Stimulated activated CD4-positive, alpha-beta T cell treated with anti-CD3 and anti-CD28 coated beads, Interleukin-2, amount 100 ng/mL, for 4 hours (primary cell): ENCODE data around the gene DEAF1.
A peak's percentile ranks its signal among the peaks of the same experiment; 100 is the strongest.

Source experiments
- DNase-seq: peaks from one replicate; pipeline ENCODE4 v3.0.0-alpha.2; 2020; ENCODE audit warnings: low read depth

DEAF1 gene

GRCh38 chr11:624705-625635 lies 70.1 kb downstream of the DEAF1 start, which contains the start of gene CDHR5:
CDHR5 (minus strand) TSS chr11:624955; CDS start chr11:624902, 53 bp downstream.
- DNase-seq, result no peak

DNA sequence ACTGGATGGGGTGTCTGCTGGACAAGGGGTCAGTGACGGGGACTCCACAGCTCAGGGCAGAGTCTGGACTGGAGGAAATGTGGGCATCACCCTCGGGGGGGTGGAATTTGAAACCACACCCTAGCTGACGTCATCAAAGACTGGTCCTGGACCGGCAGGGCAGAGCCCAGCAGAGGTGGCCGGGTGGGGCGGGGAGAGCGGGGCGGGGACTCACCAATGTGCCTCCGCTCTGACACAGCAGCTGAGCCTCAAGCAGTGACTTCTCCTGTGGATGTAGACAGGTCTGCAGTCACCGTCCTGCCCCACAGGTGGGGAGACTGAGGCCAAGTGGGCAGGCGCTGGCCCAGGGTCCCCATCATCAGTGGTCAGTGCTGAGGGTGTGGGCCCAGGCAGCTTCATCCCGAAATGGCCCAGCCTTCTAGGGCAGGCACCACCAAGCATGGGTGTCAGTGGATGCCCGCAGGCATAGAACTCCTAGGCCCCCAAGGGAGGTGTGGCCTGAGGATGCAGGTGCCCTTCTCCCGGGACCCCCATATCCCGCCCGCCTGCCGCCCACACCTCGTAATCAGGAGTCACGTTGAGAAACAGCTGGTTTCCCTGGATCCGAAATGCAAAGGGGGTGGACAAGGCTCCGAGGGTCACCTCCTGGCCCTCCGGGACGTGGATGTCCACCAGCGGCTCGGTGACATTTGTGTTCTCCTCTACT lies 70.9 kb downstream of the DEAF1 start:
- DNase-seq, result no peak

GRCh38 chr11:623349-623869 lies 71.6 kb downstream of the DEAF1 start:
- DNase-seq, result no peak

- DNase-seq, result no peak
These were observed 73.2 kb downstream of the DEAF1 start for GRCh38 chr11:621838-622237.

DNA sequence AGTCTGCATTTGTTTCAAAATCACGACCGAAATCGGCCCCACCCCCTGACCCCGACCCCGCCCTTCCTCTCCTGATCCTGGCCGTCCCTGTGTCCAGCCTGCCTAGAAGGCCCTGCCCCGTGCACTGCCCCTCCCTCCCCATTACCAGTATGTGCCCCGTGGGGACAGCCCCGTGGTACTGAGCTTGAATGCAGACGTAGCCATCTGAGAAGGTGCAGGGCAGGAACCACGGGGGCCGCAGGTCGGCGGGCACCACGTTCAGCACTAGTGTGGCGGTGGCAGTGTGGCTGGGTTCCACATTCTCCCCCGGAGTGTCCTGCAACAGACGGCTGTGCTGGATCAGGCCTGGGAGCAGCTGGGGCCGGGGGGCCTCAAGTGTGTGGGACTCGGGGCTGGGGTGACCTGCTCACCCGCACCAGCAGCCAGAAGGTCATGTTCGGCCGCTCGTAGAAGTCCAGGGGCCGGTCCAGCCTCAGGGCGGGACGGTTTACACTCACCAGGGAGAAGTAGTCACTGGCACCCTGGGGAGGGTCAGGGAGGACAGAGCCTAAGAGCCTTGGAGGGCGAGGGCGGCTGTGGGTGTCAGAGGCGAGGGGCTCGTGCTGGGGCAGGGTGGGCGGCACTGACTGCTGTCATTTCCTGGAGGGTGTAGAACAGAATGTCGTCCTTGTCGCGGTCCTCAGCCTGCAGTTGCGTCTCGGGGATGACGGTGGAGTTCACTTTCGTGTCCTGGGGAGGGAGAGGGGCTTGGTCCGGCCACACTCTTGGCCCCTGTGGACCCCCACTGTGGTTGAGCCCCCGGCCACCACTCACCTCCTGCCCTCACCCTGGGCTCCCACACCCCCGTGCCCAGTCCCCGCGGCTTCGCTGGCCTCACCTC lies 73.8 kb downstream of the DEAF1 start:
- no peak for DNase-seq

- no peak for DNase-seq
These were observed 74.8 kb downstream of the DEAF1 start for GRCh38 chr11:620201-620600.

- no peak for DNase-seq
These were observed 75.4 kb downstream of the DEAF1 start for GRCh38 chr11:619628-620050.

DNA sequence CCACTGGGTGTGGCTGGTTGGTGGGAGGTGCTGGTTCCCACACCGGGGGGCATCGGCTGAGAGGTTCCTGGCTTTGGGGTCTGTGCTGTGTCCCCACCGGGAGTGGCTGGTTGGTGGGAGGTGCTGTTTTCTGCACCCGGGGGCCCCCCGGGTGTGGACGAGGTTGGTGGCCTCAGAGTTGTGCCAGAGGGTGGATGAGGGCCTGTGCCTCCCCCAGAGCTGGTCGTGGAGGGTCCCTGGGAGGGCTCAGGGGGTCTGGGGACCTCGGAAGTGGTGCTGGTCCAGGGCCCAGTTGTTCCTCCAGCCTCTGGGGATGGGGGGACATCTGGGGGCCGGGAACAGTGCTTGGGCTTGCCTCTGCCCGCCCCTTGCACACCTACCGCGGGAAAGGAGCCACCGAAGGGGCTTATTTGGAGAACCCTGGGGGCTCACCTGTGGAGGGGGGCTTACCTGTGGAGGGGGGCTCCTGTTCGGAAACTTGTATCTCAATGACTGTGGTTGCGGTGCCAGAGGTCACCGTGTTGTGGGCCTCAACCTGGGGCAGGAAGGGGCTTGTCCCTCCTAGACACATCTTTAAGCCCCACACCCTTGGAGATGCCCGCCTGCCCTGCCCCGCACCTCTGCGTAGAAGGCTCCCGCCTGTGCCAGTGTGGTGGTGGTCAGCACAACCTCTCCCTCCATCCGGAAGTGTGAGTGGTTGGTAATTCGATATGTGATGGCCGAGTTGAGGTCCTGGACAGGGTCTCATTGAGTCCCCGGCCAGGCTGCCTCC lies 76.0 kb downstream of the DEAF1 start:
- no peak for DNase-seq

DNA sequence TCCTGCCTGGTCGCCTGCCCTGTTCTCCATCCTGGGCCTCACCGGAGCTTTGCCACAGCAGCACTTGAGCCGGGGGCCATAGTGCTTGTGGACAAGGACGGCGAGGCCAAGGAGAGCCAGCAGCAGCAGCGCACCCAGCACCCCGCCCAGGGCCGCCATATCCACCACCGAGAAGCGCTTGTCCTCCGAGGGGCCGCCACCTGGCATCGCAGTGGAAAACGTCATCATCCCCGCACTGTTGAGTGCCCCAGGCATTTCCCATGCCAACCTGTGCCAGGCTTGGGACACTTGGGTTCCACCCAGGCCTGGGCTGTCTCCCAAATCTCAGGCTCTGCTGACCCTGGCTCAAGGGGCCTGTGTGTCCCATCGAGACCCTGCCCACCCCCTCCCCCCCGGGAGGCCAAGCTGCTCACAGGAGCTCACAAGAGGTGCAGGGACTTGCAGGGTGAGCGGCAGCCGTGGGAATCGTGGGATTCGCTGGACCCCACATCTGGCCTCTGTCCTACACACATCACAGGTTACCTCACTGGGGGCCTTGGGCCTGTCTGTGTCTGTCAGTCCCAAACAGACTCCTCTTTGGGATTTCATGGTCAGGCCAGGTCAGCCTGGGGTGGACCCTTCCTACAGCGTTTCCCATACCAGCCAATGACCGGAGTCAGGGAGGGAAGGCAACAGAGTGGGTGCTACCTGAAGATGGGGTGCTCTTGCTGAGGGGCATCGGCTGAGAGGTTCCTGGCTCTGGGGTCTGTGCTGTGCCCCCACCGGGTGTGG lies 76.9 kb downstream of the DEAF1 start:
- no peak for DNase-seq

DNA sequence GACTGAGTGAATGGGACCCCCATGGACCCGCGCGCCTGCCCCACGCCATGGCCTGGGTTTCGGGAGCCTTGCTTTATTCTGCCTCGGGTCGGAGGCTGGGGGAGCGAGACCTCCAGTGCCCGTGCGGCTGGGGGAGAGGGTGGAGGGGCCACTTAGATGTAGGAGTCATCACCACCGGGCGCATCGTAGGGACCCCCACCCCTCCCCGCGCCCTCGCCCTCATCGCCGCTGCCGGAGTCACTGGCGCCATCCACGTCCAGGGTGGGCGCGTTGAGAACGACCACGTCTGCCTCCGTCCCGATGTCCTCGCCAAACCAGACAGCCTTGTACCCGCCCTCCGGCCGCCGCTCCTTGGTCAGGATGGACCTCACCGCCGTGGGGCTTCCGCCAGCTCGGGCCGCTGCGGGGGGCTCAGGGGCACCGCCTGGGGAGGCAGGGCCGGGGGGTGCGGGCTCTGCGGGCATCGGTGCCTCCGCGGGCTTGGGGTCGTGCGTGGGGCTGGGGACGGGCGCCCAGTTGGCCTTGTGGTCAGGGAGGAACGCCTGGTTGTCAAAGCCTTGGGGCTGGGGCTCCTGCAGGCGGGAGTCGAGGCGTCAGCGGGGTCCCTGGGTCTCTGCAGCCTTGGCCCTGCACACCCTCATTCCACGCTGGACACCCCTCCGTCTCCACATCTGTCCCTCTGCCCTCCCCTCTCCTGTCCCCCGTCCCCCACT lies 77.7 kb downstream of the DEAF1 start:
- DNase-seq, result no peak

DNA sequence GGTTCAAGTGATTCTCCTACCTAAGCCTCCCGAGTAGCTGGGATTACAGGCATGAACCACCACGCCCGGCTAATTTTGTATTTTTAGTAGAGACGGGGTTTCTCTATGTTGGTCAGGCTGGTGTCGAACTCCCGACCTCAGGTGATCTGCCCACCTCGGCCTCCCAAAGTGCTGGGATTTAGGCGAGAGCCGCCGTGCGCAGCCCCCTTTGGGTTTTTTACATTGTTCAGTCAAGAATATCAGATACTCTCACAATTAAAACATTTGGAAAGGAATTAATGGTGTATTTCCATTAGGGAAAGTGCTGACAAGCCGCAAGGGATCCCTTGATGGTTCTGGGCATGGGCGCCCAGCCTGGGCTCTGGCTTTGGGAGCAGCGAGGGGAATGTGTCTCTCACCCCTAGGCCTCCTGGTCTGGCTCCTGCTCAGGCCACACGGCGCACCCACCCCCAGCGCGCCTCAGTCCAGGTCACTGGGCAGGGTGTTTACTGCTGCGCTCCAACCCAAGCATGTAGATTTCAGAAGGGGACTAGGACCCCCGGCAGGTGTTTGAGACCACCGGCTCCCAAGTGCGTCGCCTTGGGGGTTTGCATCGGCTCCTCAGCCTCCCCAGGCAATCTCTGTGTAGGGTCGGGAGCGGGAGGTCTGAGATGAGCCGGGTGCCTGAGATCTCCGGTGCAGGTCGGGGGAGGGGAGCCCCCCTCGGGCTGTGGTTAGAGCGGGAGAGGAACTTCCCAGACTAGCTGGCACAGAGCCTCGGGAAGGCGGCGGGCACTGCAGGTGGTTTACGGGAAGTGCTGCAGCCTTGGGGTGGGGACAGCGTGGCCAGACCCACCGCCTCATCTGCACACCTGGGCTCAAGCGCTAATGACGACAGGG lies 78.5 kb downstream of the DEAF1 start:
- no peak for DNase-seq

DNA sequence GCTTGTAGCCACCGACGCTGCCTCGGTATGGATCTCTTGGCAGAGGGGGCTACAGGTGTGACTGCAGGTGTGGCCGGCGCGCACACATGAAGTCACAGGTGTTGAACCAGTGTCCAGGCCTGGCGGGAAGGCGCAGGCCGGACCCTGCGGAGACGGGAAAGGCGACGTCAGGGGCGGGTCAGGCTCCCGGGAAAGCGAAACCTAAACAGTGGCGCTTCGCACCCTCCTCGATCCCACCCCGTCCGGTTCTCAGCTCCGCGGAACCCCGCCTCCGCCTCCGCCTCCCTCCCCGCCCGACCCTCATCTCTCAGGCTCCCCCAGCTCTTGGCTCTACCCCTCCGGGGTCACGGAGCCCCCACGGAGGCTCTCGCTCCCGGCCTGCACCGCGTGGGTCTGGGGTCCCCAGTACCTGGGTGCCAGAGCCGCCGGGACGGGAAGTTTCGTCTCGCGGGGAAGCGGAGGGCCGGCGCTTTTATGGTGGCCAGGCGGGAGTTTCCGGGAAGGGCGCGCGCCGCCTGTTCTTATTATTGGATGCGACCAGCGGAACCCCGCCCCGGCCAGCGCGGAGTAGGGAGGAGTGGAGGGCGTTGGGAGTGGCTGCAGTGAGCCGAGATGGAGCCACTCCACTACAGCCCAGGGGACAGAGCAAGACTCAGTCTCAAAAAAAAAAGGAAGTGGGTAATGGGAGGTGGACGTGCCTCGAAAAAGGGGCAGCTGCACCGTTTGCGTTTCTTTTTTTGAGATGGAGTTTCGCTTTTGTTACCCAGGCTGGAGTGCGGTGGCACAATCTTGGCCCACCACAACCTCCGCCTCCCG lies 79.3 kb downstream of the DEAF1 start, which contains the start of gene IRF7:
Gene IRF7, minus strand, starts transcription at position 447 of the 816 bp plus-strand sequence. CDS start 586 bp downstream, outside the sequence.
- peak; percentile 75 for DNase-seq

- DNase-seq, result no peak
These were observed 80.2 kb downstream of the DEAF1 start for GRCh38 chr11:614623-615503.

DNA sequence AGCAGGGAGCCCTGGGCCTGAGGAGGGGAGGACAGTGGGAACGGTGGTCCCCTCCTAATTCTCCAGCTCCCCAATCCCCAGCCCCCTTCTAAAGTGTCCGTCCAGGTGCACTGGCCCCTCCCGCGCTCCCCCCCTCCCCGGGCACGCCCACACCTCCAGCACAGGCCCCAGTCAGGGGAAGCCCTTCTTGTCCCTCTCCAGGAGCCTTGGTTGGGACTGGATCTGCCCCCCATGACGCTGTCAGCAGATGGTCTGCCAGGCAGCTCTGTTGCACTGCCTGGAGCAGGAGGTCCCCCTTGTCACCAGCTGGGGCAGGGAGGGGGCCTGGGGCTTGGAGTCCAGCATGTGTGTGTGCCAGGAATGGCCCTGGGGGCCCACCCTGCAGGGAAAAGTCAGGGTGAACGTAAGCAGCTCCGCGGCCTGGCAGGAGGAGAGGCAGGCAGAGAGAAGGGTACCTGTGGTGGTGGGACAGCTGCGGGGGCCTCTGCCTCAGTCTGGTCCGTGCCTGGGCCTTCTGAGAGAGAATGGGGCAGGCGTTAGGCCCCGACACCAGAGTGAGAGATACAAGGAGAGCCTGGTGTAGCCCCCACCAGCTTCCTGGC lies 80.9 kb downstream of the DEAF1 start:
- DNase-seq, result no peak

DNA sequence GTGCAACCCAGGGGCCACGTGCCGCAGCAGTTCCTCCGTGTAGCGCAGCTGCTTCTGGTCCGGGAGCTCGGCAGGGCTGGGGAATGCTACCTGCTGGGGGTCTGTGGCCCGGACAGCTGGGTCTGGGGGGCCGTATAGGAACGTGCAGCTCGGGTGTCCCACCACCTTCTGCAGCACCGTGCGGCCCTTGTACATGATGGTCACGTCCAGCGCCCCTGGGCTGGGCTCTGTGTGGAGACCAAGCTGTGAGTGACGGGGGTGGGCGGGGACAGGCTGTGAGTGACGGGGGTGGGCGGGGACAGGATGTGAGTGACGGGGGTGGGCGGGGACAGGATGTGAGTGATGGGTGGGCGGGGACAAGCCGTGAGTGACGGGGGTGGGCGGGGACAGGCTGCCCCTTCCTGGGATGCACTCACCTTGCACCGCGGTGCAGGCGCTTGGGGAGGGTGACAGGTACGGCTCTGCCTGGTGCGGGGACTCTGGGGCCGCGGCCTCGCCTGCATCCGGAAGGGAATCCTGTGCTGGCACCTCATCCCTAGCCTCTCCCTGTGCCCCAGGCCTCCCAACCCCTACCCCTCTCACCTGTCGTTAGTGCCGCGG lies 81.6 kb downstream of the DEAF1 start:
- DNase-seq, result peak; percentile 74

- DNase-seq, result no peak
These were observed 82.1 kb downstream of the DEAF1 start for GRCh38 chr11:612961-613300.
